HG02763 (cell line): Measurements from ENCODE around the gene CLASP2.
"Not testable (repeated sequence)": the region's sequence is repeated elsewhere in the genome, so short reads cannot be mapped to it uniquely, and the experiment has no call there.

Experiments
- ATAC-seq: cut with Tn5 transposase; IDR thresholded peaks from one replicate; pipeline ENCODE4 v1.9.1; 2021; ENCODE audit warnings: mild to moderate bottlenecking, moderate library complexity; ENCODE audit not compliant: unreplicated experiment

Gene CLASP2

GRCh38 chr3:33461097-33461496 lies 257.0 kb downstream of the CLASP2 start:
- no peak for ATAC-seq

- not testable (repeated sequence) for ATAC-seq
These were observed 258.5 kb downstream of the CLASP2 start for GRCh38 chr3:33459577-33459976.

- ATAC-seq, result no peak
These were observed 259.6 kb downstream of the CLASP2 start for GRCh38 chr3:33458446-33458845.

GRCh38 chr3:33456756-33457155 lies 261.3 kb downstream of the CLASP2 start:
- no peak for ATAC-seq

- ATAC-seq, result no peak
These were observed 264.7 kb downstream of the CLASP2 start for GRCh38 chr3:33453331-33453761.

GRCh38 chr3:33451994-33452393 lies 266.1 kb downstream of the CLASP2 start:
- ATAC-seq, result not testable (repeated sequence)

GRCh38 chr3:33447958-33448357 lies 270.1 kb downstream of the CLASP2 start:
- ATAC-seq, result no peak

- ATAC-seq, result not testable (repeated sequence)
These were observed 270.8 kb downstream of the CLASP2 start for GRCh38 chr3:33447256-33447625.
